AG09319 (cell line): ENCODE data around the gene CCDC146.
"Not testable (repeated sequence)": the region's sequence is repeated elsewhere in the genome, so short reads cannot be mapped to it uniquely, and the experiment has no call there.

Experiments
- DNase-seq: peaks from one replicate; pipeline ENCODE4 v3.0.0-alpha.2; 2010; ENCODE audit warnings: low read depth; ENCODE audit errors: extremely low read depth
- TF ChIP-seq, protein P1 (sequence below): IDR thresholded peaks from 2 replicates; pipeline ENCODE4 v1.5.1; 2011; ENCODE audit warnings: low read depth, mild to moderate bottlenecking, inconsistent platforms, low read length, moderate library complexity

CCDC146 gene

DNA sequence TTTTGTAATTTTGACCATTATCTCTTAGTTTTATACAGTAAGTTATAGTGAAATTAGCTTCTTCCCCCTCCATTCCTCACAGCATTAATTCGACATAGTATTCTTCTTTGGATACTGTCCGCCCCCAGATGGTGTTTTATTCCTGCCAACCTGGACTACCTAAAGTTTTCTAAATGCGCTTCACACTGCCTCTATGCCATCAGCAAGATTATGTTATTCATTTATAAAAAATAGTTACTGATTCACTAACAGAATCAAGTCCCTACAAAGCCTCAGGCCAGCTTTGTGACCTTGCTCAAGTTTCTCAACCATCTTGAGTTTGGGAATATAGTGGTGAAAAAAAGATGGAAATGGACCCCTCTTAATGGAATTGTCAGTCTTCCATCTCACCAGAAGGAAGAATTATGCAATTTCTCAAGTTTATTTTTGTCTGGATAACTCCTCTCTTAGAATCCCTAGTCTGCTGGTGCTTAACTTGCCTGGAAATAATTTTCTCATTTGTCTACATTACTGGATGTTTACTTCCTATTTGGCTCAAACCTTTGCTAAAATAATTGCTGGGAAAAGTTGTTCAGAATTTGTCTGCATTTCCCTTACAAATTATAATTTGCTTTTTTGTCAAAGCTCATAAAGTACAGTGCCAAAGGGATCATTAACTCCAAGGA, 93.9 kb downstream of the CCDC146 start:
- TF ChIP-seq, protein P1, sequence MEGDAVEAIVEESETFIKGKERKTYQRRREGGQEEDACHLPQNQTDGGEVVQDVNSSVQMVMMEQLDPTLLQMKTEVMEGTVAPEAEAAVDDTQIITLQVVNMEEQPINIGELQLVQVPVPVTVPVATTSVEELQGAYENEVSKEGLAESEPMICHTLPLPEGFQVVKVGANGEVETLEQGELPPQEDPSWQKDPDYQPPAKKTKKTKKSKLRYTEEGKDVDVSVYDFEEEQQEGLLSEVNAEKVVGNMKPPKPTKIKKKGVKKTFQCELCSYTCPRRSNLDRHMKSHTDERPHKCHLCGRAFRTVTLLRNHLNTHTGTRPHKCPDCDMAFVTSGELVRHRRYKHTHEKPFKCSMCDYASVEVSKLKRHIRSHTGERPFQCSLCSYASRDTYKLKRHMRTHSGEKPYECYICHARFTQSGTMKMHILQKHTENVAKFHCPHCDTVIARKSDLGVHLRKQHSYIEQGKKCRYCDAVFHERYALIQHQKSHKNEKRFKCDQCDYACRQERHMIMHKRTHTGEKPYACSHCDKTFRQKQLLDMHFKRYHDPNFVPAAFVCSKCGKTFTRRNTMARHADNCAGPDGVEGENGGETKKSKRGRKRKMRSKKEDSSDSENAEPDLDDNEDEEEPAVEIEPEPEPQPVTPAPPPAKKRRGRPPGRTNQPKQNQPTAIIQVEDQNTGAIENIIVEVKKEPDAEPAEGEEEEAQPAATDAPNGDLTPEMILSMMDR = no peak
- DNase-seq = no peak

DNA sequence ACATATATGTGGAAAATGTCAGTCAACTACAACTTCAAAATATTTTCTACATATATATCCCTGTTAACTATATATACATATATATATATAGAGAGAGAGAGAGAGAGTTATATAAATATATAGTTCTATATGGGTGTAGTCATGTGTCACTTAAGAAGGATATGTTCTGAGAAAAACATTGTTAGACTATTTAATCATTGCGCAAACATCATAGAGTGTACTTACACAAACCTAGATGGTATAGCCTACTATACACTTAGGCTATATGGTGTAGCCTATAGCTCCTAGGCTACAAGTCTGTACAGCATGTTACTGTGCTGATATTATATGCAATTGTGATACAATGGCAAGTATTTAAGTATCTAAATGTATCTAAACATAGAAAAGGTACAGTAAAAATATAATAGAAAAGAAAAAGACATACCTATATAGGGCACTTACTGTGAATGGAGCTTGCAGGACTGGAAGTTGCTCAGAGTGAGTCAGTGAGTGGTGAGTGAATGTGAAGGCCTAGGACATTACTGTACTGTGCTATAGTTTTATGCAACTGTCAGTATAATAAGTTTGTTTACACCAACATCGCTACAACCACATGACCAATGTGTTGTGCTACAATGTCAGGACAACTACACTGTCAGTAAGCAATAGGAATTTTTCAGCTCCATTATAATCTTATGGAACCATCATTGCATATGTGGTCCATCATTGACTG, 95.2 kb downstream of the CCDC146 start:
- TF ChIP-seq, protein P1 = no peak

DNA sequence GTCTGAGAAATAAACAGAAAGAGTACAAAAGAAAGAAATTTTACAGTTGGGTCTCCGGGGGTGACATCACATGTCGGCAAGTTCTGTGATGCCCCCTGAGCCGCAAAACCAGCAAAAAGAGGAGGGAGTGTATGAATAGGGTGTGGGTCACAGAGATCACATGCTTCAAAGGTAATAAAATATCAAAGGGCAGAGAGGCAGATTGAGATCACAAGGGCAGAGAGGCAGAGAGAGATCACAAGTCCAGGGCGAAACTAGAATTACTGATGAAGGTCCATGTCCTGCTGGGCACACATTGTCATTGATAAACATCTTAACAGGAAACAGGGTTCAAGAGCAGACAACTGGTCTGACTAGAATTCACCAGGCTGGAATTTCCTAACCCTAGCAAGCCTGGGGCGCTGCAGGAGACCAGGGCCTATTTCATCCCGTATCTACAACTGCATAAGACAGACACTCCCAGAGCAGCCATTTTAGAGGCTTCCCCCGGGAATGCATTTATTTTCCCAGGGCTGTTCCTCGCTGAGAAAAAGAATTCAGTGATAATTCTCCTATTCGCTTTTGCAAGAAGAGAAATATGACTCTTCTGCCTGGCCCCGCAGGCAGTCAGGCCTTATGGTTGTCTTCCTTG, 97.4 kb downstream of the CCDC146 start:
- not testable (repeated sequence) for DNase-seq

More for the DNA sequence above, 95.2 kb downstream of the CCDC146 start:
- no peak for DNase-seq

DNA sequence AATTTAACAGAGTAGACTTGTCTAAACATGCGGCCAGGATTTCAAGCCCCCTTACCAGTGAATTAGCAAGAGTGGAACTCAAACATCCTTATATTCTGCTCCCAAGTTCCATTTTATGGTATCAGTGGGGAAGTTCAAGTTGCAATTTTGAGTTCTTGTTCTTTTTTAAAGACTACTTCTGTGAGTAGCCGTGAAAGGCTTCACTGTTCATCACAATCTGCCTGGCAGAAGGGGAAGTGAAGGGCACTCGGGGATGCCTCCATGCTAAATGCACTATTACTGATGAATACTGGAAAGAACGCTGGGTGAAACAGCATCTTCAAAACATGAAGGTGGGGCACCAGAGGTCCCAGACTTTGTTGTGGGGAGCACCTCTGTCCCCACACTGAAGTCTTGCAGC, 99.7 kb downstream of the CCDC146 start:
- DNase-seq = no peak
- TF ChIP-seq, protein P1 = no peak

DNA sequence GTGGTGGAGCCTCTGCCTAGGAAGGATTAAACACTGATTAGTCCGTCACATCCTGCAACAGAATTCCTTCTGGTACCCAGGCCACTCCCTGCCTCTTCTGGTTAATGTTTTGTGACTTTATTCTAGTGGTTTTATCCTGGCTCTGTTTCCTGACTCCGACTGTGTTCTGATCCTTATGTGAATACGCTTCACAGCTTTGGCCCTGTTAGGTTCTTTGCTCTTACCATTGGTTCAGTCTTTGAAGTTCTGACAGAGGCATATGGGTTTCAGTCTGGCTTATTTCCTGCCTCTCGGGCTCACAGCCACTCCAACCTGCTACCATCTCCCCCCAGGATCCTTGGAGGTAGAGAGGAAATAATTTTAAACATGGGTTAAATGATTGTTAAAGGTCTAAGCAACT, 100.4 kb downstream of the CCDC146 start:
- TF ChIP-seq, protein P1 = no peak
- no peak for DNase-seq

DNA sequence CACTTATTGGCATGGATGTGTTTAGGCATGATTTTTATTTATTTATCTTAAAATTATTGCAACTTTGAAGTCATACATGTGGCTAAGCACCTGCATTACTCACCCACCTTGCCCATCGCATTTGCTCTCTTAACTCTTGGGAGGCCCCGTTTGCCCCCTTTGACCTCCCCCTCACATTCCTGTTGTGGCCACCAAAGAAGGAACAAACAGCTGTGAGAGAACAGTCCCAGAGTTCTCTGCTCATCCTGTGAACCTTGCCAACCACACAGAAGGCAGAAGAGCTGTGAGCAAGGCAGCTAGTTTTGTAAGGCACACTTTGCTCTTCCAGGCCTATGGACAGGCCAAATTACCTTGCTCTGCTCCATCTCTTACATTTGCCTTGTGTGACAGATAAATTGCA, 100.8 kb downstream of the CCDC146 start:
- TF ChIP-seq, protein P1 = no peak
- no peak for DNase-seq

DNA sequence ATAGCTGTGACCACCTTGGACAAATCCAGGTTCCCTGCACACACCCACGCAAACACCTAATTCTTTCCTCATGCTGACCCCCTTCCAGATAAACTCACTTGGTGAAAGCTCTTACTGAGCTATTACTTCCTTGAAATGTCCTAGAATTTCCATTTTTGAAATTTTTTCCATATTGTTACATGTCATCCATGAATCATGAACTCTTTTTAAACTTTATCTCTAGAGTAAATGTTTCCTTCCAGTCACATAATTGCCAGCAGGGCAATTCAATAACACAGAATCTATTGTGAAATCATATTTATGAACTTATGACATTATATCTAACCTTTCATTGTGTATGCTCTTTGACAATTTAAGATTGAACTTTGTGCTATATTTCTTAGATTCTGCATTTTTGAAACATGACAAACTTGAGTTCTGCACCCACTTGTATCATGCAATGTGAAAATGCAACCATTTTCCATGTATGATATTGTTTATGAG, 104.0 kb downstream of the CCDC146 start:
- DNase-seq = no peak
- TF ChIP-seq, protein P1 = no peak

DNA sequence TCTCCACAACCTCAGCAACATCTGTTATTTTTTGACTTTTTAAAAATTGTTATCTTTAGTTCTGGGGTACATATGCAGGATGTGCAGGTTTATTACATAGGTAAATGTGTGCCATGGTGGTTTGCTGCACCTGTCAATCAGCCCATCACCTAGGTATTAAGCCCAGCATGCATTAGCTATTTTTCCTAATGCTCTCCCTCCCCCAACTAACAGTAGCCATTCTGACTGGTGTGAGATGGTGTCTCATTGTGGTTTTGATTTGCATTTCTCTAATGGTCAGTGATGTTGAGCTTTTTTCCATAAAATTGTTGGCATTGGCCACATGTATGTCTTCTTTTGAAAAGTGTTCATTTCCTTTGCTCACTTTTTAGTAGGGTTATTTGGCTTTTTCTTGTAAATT, 106.4 kb downstream of the CCDC146 start:
- DNase-seq = not testable (repeated sequence)
